ENCODE measurements around the gene DISP1. TPM values are rescaled to one million over a fixed set of nuclear protein-coding genes. Genes with fewer than 3 reads are reported as not detected.

The DISP1 gene
- total and polyA plus RNA-seq, 2 experiments from 2014 or later, result 2.4 to 4.4 TPM

DNA sequence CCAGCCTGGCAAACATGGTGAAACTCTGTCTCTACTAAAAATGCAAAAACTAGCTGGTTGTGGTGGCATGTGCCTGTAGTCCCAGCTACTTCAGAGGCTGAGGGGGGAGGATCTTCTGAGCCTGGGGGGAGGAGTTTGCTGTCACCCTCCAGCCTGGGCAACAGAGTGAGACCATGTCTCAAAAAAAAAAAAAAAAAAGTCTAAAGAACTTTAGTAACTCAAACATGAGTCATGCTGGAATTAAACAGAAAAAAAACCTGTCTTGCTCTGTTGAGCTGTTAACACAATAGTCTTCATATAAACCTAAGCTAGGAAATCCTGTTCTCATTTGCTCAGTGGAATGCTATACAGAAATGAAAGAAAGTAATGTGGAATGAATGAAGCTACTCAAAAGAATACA lies 16.7 kb upstream of the DISP1 start:
- Histone ChIP-seq H2AFZ (no peak overlapping the region), H3K4me2 (no peak overlapping the region), H3K27ac (ENCODE audit: low read depth) (no peak overlapping the region), H3K27me3 (ENCODE audit: insufficient read depth) (no peaks in the 10 kb centered on the region), H3K36me3 (ENCODE audit: insufficient read depth) (no peaks in the 10 kb centered on the region), H3F3A (replicated peaks; ENCODE audit: low read depth) (no peaks in the 10 kb centered on the region), H3K4me3 (no peak overlapping the region), H3K9me2 (ENCODE audit: insufficient read depth) (no peaks in the 10 kb centered on the region), H4K20me1 (replicated peaks; ENCODE audit: insufficient read depth) (no peaks in the 10 kb centered on the region), H3K4me1 (ENCODE audit: insufficient read depth) (no peaks in the 10 kb centered on the region), H3K79me2 (replicated peaks; ENCODE audit: insufficient read depth) (no peaks in the 10 kb centered on the region)
- peaks cover 10% of the 10 kb centered on the region; the same call in 1 of the 3 replicates for H3K4me1 Mint-ChIP-seq
- no peak for ATAC-seq
- no peak for DNase-seq (ENCODE audit: low spot score)
- peaks cover 11% of the 10 kb centered on the region for H3K27me3 Mint-ChIP-seq (ENCODE audit: insufficient read depth, low read depth, poor library complexity)
- no peak for TF ChIP-seq JUNB (IDR thresholded peaks at IDR 0.05; ENCODE audit: unreplicated experiment)
- no peak for TF ChIP-seq REST (IDR thresholded peaks at IDR 0.05; ENCODE audit: unreplicated experiment)
- TF ChIP-seq CTCF (conservative IDR thresholded peaks at IDR 0.05; ENCODE audit: low read depth in 2 of 2), result no peak
- no peak for TF ChIP-seq ZNF331 (CRISPR knock-in tag; IDR thresholded peaks at IDR 0.05; ENCODE audit: low read depth)
- TF ChIP-seq, protein P1, sequence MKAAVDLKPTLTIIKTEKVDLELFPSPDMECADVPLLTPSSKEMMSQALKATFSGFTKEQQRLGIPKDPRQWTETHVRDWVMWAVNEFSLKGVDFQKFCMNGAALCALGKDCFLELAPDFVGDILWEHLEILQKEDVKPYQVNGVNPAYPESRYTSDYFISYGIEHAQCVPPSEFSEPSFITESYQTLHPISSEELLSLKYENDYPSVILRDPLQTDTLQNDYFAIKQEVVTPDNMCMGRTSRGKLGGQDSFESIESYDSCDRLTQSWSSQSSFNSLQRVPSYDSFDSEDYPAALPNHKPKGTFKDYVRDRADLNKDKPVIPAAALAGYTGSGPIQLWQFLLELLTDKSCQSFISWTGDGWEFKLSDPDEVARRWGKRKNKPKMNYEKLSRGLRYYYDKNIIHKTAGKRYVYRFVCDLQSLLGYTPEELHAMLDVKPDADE (IDR thresholded peaks at IDR 0.05), result no peak
- peaks cover 4% of the 10 kb centered on the region; the same call in 2 of the 3 replicates for H3K36me3 Mint-ChIP-seq (ENCODE audit: low read depth)
- H3K9me3 Mint-ChIP-seq, result peaks cover 4% of the 10 kb centered on the region; the same call in 2 of the 3 replicates
- no peak overlapping the region for H3K4me3 Mint-ChIP-seq
- no peak overlapping the region for H3K27ac Mint-ChIP-seq

- no peaks in the 10 kb centered on the region for H3K9me2 ChIP-seq (ENCODE audit: insufficient read depth)
- H3K36me3 ChIP-seq (ENCODE audit: insufficient read depth), result no peaks in the 10 kb centered on the region
- H2AFZ ChIP-seq, result no peak overlapping the region
- Mint-ChIP-seq H3K4me3 (no peak overlapping the region), H3K36me3 (ENCODE audit: low read depth) (peaks cover 4% of the 10 kb centered on the region; the same call in 2 of the 3 replicates), H3K27me3 (ENCODE audit: insufficient read depth, low read depth, poor library complexity) (peaks cover 11% of the 10 kb centered on the region), H3K27ac (no peak overlapping the region), H3K4me1 (peaks cover 5% of the 10 kb centered on the region; the same call in 1 of the 3 replicates), H3K9me3 (peaks cover 4% of the 10 kb centered on the region; the same call in 2 of the 3 replicates)
- H3K4me3 ChIP-seq, result no peak overlapping the region
- no peaks in the 10 kb centered on the region for H3K27me3 ChIP-seq (ENCODE audit: insufficient read depth)
- H3K4me2 ChIP-seq, result no peak overlapping the region
- no peaks in the 10 kb centered on the region for H4K20me1 ChIP-seq (replicated peaks; ENCODE audit: insufficient read depth)
- H3F3A ChIP-seq (replicated peaks; ENCODE audit: low read depth), result no peaks in the 10 kb centered on the region
- ATAC-seq, result no peak
- no peaks in the 10 kb centered on the region for H3K4me1 ChIP-seq (ENCODE audit: insufficient read depth)
- no peak overlapping the region for H3K27ac ChIP-seq (ENCODE audit: low read depth)
- DNase-seq (ENCODE audit: low spot score), result no peak
- H3K79me2 ChIP-seq (replicated peaks; ENCODE audit: insufficient read depth), result no peaks in the 10 kb centered on the region
- TF ChIP-seq EZH2phosphoT487 (IDR thresholded peaks at IDR 0.05; ENCODE audit: unreplicated experiment) (no peak), CREB1 (CRISPR knock-in tag; IDR thresholded peaks at IDR 0.05; ENCODE audit: low read depth) (no peak)
- TF ChIP-seq, protein P1 (IDR thresholded peaks at IDR 0.05), result no peak
These were observed 15.9 kb upstream of the DISP1 start for GRCh38 chr1:222798975-222799374.
